ENCODE measurements around the gene EID2.

GRCh38 chr19:39524495-39524894 lies 15.5 kb downstream of the EID2 start:
- TF ChIP-seq SMC3 (IDR thresholded peaks at IDR 0.05; ENCODE audit: low read depth, low read length) (no peak), CTCF (conservative IDR thresholded peaks at IDR 0.05; ENCODE audit: low read depth, low read length) (no peak), NFE2L2 (IDR thresholded peaks at IDR 0.05; ENCODE audit: low read depth, low read length) (no peak), FOS (IDR thresholded peaks at IDR 0.05; ENCODE audit: low read depth, low read length) (no peak), POLR2A (IDR thresholded peaks at IDR 0.05; ENCODE audit: low read depth, low read length) (no peak), RAD21 (IDR thresholded peaks at IDR 0.05; ENCODE audit: low read length) (no peak), RFX5 (IDR thresholded peaks at IDR 0.05; ENCODE audit: low read depth, low read length) (no peak), ELK1 (IDR thresholded peaks at IDR 0.05; ENCODE audit: borderline replicate concordance, low read depth, low read length) (no peak), CEBPB (IDR thresholded peaks at IDR 0.05; ENCODE audit: low read depth, low read length) (no peak), CHD1 (IDR thresholded peaks at IDR 0.05; ENCODE audit: low read depth, low read length) (no peak), MAFK (IDR thresholded peaks at IDR 0.05; ENCODE audit: low read depth, low read length) (no peak), BHLHE40 (IDR thresholded peaks at IDR 0.05; ENCODE audit: low read depth, low read length) (no peak)
- TF ChIP-seq, protein P1, sequence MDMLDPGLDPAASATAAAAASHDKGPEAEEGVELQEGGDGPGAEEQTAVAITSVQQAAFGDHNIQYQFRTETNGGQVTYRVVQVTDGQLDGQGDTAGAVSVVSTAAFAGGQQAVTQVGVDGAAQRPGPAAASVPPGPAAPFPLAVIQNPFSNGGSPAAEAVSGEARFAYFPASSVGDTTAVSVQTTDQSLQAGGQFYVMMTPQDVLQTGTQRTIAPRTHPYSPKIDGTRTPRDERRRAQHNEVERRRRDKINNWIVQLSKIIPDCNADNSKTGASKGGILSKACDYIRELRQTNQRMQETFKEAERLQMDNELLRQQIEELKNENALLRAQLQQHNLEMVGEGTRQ (IDR thresholded peaks at IDR 0.05; ENCODE audit: low read depth, low read length): no peak

Data from IMR-90 (cell line).